HG03575 (cell line): Measurements from ENCODE around the gene MICAL2.

Experiments
- ATAC-seq: cut with Tn5 transposase; IDR thresholded peaks from one replicate; pipeline ENCODE4 v1.9.1; 2021; ENCODE audit not compliant: unreplicated experiment, insufficient number of reproducible peaks, low FRiP score; ENCODE audit errors: extremely low read depth

The MICAL2 gene

GRCh38 chr11:12094872-12095800 lies 15.3 kb upstream of the MICAL2 start:
- ATAC-seq = no peak

GRCh38 chr11:12097219-12097618 lies 13.2 kb upstream of the MICAL2 start:
- no peak for ATAC-seq

- no peak for ATAC-seq
Measured at GRCh38 chr11:12098601-12099000, 11.8 kb upstream of the MICAL2 start.

DNA sequence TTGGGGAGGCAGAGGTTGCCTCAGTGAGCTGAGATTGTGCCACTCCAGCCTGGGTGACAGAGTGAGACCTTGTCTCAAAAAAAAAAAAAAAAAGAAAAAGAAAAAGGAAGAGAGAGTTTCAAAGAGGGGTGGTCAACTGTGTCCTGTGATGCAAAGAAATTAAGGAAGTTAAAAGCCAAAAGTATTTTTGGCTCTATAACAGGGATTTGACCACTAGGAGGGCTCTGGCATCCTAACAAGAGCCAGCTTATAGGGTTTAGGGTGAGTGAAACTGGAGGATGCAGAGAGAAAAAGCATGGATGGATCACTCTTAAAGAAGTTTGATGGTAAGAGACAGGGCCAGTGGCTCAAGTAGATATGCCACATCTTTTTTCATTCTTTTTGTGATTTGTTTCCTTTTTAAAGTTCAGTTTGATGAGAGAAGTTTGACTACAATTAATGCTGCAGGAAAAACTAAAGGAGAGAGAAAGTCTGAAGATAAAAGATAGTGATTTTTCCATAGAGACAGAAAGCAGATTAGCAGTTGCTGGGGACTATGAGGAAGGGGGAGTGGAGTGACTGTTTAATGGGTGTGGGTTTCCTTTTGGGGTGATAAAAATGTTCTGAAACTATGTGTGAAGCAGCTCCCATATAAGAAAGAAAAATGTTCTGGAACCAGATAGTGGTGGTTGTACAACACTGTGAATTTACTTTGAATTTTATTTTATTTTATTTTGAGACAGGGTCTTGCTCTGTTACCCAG lies 11.1 kb upstream of the MICAL2 start:
- no peak for ATAC-seq

DNA sequence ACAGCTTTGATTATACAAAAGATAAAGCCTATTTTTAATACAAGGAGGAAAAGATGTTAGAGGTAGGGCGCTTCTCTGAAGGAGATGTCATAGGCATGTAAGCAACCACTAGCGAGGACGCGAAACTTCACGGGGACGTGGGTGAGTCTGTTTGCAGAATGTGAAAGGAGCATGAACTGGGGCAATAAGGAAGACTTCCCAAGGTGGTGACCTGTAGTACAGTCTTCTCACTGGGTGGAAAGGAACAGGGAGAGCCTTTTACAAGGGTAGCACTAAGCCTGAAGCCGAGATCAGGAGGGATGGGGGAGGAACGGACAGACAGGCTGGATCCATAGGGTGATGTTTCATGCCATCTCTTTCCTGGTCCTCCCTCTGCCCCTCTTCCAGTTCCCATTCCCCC lies 10.0 kb upstream of the MICAL2 start:
- no peak for ATAC-seq

DNA sequence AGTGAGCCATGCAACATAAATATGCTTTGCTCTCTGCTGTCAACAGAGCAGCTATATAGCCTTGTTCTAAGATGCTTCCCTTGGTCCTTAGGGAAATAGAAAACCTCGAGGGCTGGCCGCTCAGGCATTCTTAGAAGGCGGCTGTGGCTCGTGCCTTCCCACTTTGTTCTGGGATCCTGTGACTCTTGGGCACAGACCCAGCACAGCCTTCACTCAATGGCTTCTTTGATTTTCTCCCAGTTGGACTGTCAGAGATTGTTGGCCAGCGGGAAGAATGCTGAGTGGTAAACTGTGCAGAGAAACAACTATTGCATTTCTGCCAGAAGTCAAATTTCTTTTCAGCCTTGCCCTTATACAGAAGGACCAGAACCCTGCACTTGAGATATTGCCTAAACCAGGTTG lies 9.5 kb upstream of the MICAL2 start:
- ATAC-seq = no peak

DNA sequence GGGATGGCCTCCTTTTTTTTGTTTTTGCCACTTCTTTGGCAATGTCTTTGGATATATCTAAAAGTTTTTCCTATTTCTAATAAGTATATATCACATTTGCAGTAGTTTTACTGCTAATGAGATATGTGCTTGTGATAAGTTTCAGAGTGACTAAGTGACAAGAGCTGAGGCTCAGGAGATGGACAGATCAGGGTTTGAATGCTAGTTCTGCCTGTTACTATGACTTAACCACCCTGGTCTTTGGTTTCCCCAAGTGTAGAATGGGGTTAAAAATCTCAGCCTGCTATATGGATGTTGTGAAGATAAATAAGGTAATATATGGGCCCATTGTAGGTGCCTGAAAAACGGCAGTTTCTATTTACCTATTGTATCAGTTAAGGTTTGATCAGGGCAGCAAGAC lies 9.1 kb upstream of the MICAL2 start:
- no peak for ATAC-seq

DNA sequence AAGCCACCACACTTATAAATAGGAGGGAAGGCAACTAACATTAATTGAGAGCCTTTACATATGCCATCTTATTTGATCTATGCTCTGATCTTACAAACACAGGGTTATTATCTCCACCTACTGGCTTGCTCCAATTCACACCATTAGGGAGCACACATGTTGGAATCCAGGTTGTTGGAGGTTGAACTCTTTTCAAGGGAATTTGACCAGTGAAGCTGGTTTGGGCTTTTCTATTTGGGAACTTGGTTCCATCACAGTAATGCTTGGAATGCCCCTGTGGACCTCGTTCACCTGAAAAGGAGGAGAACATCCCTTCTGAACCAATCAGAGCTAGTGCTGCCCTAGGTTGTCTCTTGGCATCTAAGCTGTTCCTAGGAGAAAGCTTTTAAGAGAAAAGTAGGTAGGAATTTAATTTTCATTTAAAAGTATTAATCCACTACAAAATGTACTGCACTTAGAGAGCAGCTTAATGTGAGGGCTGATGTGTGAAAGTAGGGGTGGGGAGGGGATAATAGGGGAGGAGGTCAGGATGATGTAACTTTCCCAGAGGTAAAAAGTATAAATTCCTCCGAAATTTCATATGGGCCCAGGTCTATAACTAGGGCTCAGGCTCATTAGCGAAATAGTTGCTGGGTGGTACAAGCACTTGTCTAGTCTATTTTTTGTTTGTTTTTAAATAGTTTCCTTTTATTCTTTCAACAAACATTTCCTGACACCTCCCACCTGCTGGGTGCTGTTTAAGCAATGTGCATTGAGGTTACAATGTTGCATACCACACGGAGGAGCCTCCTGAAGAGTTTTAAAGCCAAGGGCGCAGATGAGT lies 7.6 kb upstream of the MICAL2 start:
- ATAC-seq = no peak

DNA sequence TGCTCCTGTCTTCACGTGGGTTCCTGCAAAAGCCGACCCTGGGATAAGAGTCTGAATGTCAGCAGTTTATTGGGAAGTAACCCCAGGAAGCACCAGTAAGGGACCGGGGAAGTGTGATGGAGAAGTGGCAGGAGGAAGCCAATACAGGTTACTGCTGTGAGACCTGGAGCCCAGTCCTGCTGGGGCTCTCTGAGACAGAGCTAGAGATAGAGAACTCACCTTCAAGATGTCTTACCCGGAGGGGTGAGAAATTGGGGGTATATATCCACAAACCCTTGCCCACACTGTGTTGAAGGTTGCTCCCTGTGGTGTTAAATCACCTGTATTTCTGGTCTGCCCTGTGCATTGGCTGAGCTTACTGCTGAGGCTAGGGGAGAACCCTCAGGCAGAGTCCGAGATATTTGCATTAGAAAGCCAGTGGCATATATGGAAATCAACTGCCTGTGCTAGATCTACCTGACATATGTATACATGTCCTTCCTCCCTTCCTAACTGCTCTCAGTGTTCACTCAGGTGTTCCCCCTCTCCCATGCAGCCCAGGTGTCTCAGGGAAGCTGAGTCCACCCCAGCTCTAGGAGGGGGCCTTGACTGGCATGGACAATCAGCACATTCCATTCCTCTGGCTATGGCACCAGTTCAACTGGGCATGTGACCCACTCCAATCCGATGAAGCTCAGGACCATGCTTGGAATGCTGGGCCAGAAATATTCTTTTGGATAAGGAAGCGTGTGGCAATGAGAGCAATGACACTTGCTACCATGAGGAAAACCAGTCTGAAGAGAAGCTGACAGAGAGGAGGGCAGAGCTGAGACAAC lies 6.8 kb upstream of the MICAL2 start:
- ATAC-seq = no peak

DNA sequence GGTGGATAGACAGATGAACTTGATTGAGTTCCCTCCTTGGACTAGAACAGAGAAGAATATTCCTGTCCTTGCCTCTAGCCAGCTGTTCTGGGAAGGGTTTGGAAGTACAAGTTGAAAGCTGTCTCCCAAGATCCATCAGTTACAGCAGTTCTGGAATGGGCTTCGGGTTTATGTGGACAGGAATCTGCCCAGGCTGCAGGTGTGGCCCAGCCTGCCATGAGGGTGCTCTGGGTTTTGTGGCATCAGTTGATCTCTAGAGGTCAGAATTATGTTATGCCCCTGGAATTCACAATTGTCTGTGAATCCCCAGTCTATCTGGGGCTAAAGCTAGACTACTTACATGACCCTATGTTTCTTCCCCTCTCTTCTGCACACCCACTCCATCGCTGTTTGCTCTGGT lies 4.9 kb upstream of the MICAL2 start:
- ATAC-seq = no peak

- ATAC-seq = no peak
Measured at GRCh38 chr11:12106101-12106500, 4.3 kb upstream of the MICAL2 start.

- ATAC-seq = no peak
Measured at GRCh38 chr11:12106501-12106900, 3.9 kb upstream of the MICAL2 start.

DNA sequence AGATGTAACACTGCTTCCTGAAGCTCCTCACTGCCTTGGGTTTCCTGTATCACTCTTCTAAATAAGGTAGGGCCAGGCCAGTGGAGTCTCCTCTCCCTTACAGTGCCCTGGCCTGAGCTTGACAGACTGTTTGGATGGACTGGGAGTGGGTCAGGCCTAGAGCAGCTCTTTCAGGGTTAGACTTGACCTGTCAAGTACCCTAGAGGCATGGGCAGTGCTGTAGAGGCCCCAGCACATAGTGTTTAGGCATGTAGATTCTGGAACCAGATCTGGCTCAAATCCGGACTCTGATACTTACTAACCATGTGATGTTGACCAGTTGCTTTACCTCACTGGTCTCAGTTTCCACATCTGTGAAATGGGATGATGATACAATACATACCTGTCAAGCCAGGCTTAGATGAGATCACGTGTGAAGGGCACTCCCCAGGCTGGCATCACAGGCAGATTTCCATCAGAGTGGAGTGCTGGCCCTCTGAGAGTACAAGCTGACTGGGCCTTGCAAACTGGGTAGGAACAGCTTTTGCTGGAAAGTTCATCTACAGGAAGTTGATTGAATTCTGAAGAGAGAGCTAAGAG lies 1.4 kb upstream of the MICAL2 start:
- ATAC-seq = no peak

GRCh38 chr11:12109591-12110196 lies 696 bp upstream of the MICAL2 start:
- ATAC-seq = no peak

DNA sequence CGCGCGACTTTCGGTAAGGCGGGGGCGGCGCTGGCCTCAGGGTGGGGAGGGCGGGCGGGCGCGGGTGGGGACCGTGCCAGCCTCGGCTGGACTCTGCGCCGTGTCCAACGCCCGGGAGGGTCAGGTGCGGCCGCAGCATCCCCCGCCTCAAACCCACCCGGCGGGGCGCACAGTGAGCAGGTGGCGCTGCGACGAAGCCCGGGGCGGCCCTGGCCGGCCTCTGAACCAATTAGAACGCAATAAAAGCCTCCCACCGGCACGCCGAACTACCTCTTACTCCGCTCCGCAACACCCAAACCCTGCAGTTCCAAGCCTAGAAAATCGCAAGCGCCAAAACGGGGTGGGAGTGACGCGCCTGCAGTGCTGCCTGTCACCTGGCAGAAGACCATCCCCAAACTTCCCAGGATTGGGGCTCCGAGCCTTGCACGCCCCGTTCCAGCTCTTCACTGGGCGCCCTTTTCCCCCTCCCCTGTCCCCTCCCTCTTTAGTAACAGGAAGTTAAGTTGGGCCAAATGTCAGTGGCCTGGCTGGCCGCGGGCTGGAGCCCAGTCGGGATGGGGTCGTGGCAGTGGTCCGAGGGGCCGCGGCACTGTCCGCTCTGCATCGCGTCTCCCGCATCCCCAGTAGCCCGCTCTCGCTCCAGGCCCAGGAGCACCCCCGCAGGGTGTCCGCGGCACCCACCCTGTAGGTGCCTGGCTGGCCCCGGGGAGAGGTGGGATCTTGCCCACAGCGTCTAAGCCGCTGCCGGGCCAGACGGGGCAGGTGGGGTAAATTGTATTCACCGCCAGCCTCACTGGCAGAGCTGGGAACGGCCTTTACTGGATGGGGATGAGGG lies 541 bp downstream of the MICAL2 start:
- ATAC-seq = no peak

DNA sequence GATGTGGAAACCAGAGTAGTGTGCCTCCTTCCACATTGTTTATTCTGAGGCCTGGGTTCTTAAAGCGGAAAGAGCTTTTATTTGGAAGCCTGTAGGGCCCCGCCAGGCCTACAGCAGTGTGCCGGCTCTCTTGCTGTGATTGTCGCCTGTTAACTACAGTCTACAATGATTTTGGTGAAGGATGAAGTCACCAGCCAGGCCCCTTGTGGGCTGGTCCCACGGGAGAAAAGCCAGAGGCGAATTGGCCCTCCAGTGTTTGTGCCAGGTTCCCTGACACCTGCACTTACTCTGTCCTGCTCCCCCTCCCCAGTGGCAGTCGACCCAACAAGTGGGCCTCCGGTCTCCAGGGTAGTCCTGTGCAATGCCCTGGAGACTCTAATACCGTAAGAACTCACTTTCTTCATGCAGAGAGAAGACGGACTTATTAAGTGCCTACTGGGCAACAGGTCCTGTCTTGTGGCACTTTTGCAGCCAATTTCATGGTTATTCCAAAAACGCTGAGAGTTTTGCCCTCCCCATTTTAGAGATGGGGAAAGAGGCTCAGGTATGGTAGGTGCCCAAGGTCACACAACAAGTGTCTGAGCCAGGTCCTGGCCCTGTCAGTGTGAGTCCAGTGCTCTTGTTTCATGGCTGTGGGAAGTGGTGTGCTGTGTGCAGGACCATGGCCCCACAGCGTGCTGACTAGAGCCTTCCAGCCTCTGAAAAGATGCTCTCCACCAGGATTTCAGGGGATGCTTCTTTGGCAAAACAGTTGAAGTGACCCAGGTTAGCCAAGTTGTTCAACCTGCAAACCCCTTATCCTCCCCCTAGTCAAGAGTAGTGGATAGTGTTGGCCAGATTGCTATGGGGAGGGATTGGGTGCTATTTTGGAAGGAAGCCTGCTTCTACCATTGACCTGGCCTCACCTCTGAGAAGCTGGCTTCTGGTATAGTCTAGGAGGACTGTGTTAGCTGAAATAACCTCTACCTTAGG lies 1.4 kb downstream of the MICAL2 start:
- ATAC-seq = no peak
